Esophagus squamous epithelium (tissue), 5 donors: ENCODE results near the gene IL21. TPM values are rescaled to one million over a fixed set of nuclear protein-coding genes. Genes with fewer than 3 reads are reported as not detected.

Source experiments
- DNase-seq: peaks from one replicate; lab custom pipeline; 2025; lab: John Stamatoyannopoulos, UW
- H3K27ac ChIP-seq, 4 donors: fragments of 200-600 bp; sonication (generic); one replicate each; pipeline ENCODE4 v1.5.1; 2016 to 2019; ENCODE audit warnings: mild to moderate bottlenecking in 1 of 4
- H3K27me3 ChIP-seq, 4 donors: fragments of 200-600 bp; sonication (generic); 1 replicate in 3 of 4; 2 replicates in 1 of 4; pipeline versions ENCODE4 v1.5.1 to v1.6.0; 2017 to 2021; ENCODE audit warnings: antibody characterized with exemption in 1 of 4
- H3K36me3 ChIP-seq, 3 donors: fragments of 200-600 bp; sonication (generic); one replicate each; pipeline ENCODE4 v1.5.1; 2016 to 2019
- H3K4me1 ChIP-seq, 3 donors: fragments of 200-600 bp; sonication (generic); one replicate each; pipeline ENCODE4 v1.5.1; 2017 to 2019
- H3K4me3 ChIP-seq, 4 donors: fragments of 200-600 bp; sonication (generic); 1 replicate in 3 of 4; 2 replicates in 1 of 4; pipeline ENCODE4 v1.5.1; 2016 to 2019; ENCODE audit warnings: mild to moderate bottlenecking in 2 of 4, moderate library complexity in 1 of 4
- H3K9me3 ChIP-seq, 3 donors: fragments of 200-600 bp; sonication (generic); one replicate each; pipeline ENCODE4 v1.5.1; 2016 to 2019
- CTCF ChIP-seq, 6 experiments: fragments of 450-650 bp in 4 of 6; fragments of 200-600 bp in 2 of 6; sonication (generic) in 2 of 6; IDR thresholded peaks; one replicate each; pipeline ENCODE4 v1.5.1; 2016 to 2019; ENCODE audit warnings: antibody characterized with exemption in 6 of 6, mild to moderate bottlenecking in 4 of 6, moderate library complexity in 4 of 6
- POLR2A ChIP-seq, 4 donors: fragments of 450-650 bp; IDR thresholded peaks; one replicate each; pipeline ENCODE4 v1.6.1; 2017; ENCODE audit warnings: antibody characterized with exemption in 4 of 4, mild to moderate bottlenecking in 4 of 4, moderate library complexity in 3 of 4
- WGBS, 2 donors: methylation state at CpG; one replicate each; pipeline ENCODE4 v1.1.5; 2018; 5-methylcytosine and 5-hydroxymethylcytosine counted together
- intact Hi-C: fragments of 100-400 bp; cut with DNase I; formaldehyde crosslinking; loops from one replicate; pipeline ENCODE4 v1.15.0; 2022
- total RNA-seq, 4 donors: library from RNA; depleted of rRNA; stranded (reverse); fragments of >200 nt; gene quantifications; one replicate each; pipeline ENCODE4 v1.1.0, GENCODE V29; 2016
- donor health status: DM: yes; HTN: yes; CAD: no.

Gene IL21
- total RNA-seq, 4 donors from 2014 or later: 0.66 TPM; not detected in 3

GRCh38 chr4:122633211-122633610 lies 12.3 kb upstream of the IL21 start:
- Histone ChIP-seq H3K27me3 (no peaks in the 10 kb centered on the region), H3K4me3 (no peak overlapping the region), H3K27ac (no peak overlapping the region), H3K4me1 (no peaks in the 10 kb centered on the region), H3K9me3 (no peaks in the 10 kb centered on the region), H3K36me3 (no peaks in the 10 kb centered on the region)
- WGBS, 2 donors: 54 to 61% methylated on average over 2 of the region's 2 CpGs
- TF ChIP-seq CTCF (IDR thresholded peaks at IDR 0.05) (no peak), POLR2A (IDR thresholded peaks at IDR 0.05) (no peak)
- DNase-seq: no peak
- intact Hi-C loops: no loop called here

- no peak for DNase-seq
- no peak overlapping the region for H3K4me3 ChIP-seq
- TF ChIP-seq CTCF (IDR thresholded peaks at IDR 0.05) (no peak), POLR2A (IDR thresholded peaks at IDR 0.05) (no peak)
- H3K4me1 ChIP-seq: no peaks in the 10 kb centered on the region
- H3K27ac ChIP-seq: no peak overlapping the region
- no peaks in the 10 kb centered on the region for H3K27me3 ChIP-seq
- no peaks in the 10 kb centered on the region for H3K36me3 ChIP-seq
- 69 to 77% methylated on average over 7 of the region's 7 CpGs for WGBS, 2 donors
- H3K9me3 ChIP-seq: no peaks in the 10 kb centered on the region
- intact Hi-C loops: no loop called here
These were observed 11.7 kb upstream of the IL21 start for GRCh38 chr4:122632396-122633143.

- 54 to 75% methylated on average over 2 of the region's 2 CpGs for WGBS, 2 donors
- DNase-seq: no peak
- Histone ChIP-seq H3K4me3 (no peak overlapping the region), H3K9me3 (no peaks in the 10 kb centered on the region), H3K27me3 (no peaks in the 10 kb centered on the region), H3K27ac (no peak overlapping the region), H3K36me3 (no peaks in the 10 kb centered on the region), H3K4me1 (no peaks in the 10 kb centered on the region)
- intact Hi-C loops: no loop called here
- TF ChIP-seq CTCF (IDR thresholded peaks at IDR 0.05) (no peak), POLR2A (IDR thresholded peaks at IDR 0.05) (no peak)
These were observed 4.3 kb upstream of the IL21 start for GRCh38 chr4:122625156-122625555.

GRCh38 chr4:122624205-122624604 lies 3.3 kb upstream of the IL21 start:
- no peaks in the 10 kb centered on the region for H3K4me1 ChIP-seq
- DNase-seq: no peak
- H3K27ac ChIP-seq: no peak overlapping the region
- H3K36me3 ChIP-seq: no peaks in the 10 kb centered on the region
- TF ChIP-seq POLR2A (IDR thresholded peaks at IDR 0.05) (no peak), CTCF (IDR thresholded peaks at IDR 0.05) (no peak)
- H3K4me3 ChIP-seq: no peak overlapping the region
- intact Hi-C loops: no loop called here
- H3K27me3 ChIP-seq: no peaks in the 10 kb centered on the region
- 47 to 59% methylated on average over 2 of the region's 2 CpGs for WGBS, 2 donors
- no peaks in the 10 kb centered on the region for H3K9me3 ChIP-seq

- no peaks in the 10 kb centered on the region for H3K4me1 ChIP-seq
- no peaks in the 10 kb centered on the region for H3K36me3 ChIP-seq
- H3K27ac ChIP-seq: no peak overlapping the region
- H3K4me3 ChIP-seq: no peak overlapping the region
- 71 to 87% methylated on average over 4 of the region's 4 CpGs for WGBS, 2 donors
- DNase-seq: no peak
- H3K27me3 ChIP-seq: no peaks in the 10 kb centered on the region
- TF ChIP-seq CTCF (IDR thresholded peaks at IDR 0.05) (no peak), POLR2A (IDR thresholded peaks at IDR 0.05) (no peak)
- no peaks in the 10 kb centered on the region for H3K9me3 ChIP-seq
- intact Hi-C loops: no loop called here
These were observed 2.8 kb upstream of the IL21 start for GRCh38 chr4:122623637-122624166.
